Aortic smooth muscle cell (primary cell): ENCODE measurements around the gene RPTN. TPM values are rescaled to one million over a fixed set of nuclear protein-coding genes. Genes with fewer than 3 reads are reported as not detected.

ENCODE experiments used
- total RNA-seq: library from RNA; depleted of rRNA; stranded (reverse); fragments of >200 nt; gene quantifications from 2 replicates; pipeline ENCODE4 v1.2.3, GENCODE V29; 2014

RPTN gene
- total RNA-seq, result not detected in 2 replicates

GRCh38 chr1:152159144-152159543, at the start of gene RPTN:
Gene RPTN (minus strand): TSS chr1:152159228. CDS start chr1:152157889, 1,339 bp downstream.

GRCh38 chr1:152115344-152115743, 43.7 kb downstream of the RPTN start, which contains the start of gene TCHH:
Gene TCHH (minus strand): TSS chr1:152115444. CDS start chr1:152114080, 1,364 bp downstream.

Other genes starting within 250 kb of the RPTN start
- gene THEM4, start 249.7 kb downstream of the RPTN start, total RNA-seq, result 8.5 and 10.7 TPM in 2 replicates
- 117 and 153 TPM in 2 replicates for gene S100A10, start 165.4 kb downstream of the RPTN start, total RNA-seq
- 75.0 and 86.0 TPM in 2 replicates for gene S100A11, start 122.2 kb downstream of the RPTN start, total RNA-seq
- not detected in 2 replicates for gene TCHHL1, start 70.2 kb downstream of the RPTN start, total RNA-seq
- gene TCHH, start 43.8 kb downstream of the RPTN start, total RNA-seq, result under 0.01 TPM in 1 of 2 replicates, not detected in the other
- not detected in 2 replicates for gene HRNR, start 65.0 kb upstream of the RPTN start, total RNA-seq
- gene FLG, start 166.0 kb upstream of the RPTN start, total RNA-seq, result not detected in 2 replicates
- not detected in 2 replicates for gene FLG2, start 200.8 kb upstream of the RPTN start, total RNA-seq